ENCODE data around the gene ZNF620. TPM values are rescaled to one million over a fixed set of nuclear protein-coding genes. Genes with fewer than 3 reads are reported as not detected.

ZNF620 gene
- total RNA-seq, 1 experiment from 2014 or later: 2.5 TPM

GRCh38 chr3:40487172-40487571, 18.7 kb upstream of the ZNF620 start:
- H3K4me3 ChIP-seq (ENCODE audit: low read length): no peak overlapping the region
- H2AFZ ChIP-seq (ENCODE audit: low read length): no peak overlapping the region
- intact Hi-C loops (cut with micrococcal nuclease): no loop called here
- H3K79me2 ChIP-seq (ENCODE audit: low read length): no peaks in the 10 kb centered on the region
- CTCF ChIA-PET: no interaction called here
- POLR2A ChIA-PET (ENCODE audit: unreplicated experiment): no interaction called here
- H3K9me2 ChIP-seq (replicated peaks; ENCODE audit: low read length): no peaks in the 10 kb centered on the region
- DNase-seq (no peak), ATAC-seq (no peak)
- no peaks in the 10 kb centered on the region for H3F3A ChIP-seq (ENCODE audit: low read length, unreplicated experiment)
- peaks cover 29% of the 10 kb centered on the region for H3K36me3 ChIP-seq (ENCODE audit: low read depth, low read length)
- TF ChIP-seq CTCF (conservative IDR thresholded peaks at IDR 0.05; ENCODE audit: low read depth, low read length) (no peak), EZH2 (IDR thresholded peaks at IDR 0.05; ENCODE audit: low read length, unreplicated experiment) (no peak), EZH2phosphoT487 (IDR thresholded peaks at IDR 0.05; ENCODE audit: borderline replicate concordance, low read length) (no peak)
- no peaks in the 10 kb centered on the region for H4K20me1 ChIP-seq (ENCODE audit: low read length)
- H3K4me1 ChIP-seq (ENCODE audit: insufficient read depth, low read length): no peaks in the 10 kb centered on the region
- H3K9ac ChIP-seq (ENCODE audit: low read length): no peak overlapping the region
- no peak overlapping the region for H3K4me2 ChIP-seq (ENCODE audit: low read length)
- H3K27me3 ChIP-seq (ENCODE audit: low read length): no peaks in the 10 kb centered on the region
- BruUV-seq (replicated peaks): no TSS peak
- H3K9me3 ChIP-seq (ENCODE audit: low read length): 0 out of 2 replicates have a peak, but pooled peaks cover 8% of the 10 kb centered on the region
- H3K27ac ChIP-seq (ENCODE audit: low read length): no peak overlapping the region

- CTCF ChIA-PET: no interaction called here
- H3K4me2 ChIP-seq (ENCODE audit: low read length): no peak overlapping the region
- POLR2A ChIA-PET (ENCODE audit: unreplicated experiment): no interaction called here
These were observed 14.9 kb upstream of the ZNF620 start for GRCh38 chr3:40490916-40491315.

GRCh38 chr3:40494698-40495097, 11.1 kb upstream of the ZNF620 start:
- H3K27me3 ChIP-seq (ENCODE audit: low read length): no peaks in the 10 kb centered on the region
- no peaks in the 10 kb centered on the region for H3K9me3 ChIP-seq (ENCODE audit: low read length)
- no peak overlapping the region for H3K4me3 ChIP-seq (ENCODE audit: low read length)
- ChIA-PET CTCF (no interaction called here), POLR2A (ENCODE audit: unreplicated experiment) (no interaction called here)
- no peak overlapping the region for H2AFZ ChIP-seq (ENCODE audit: low read length)
- no peak for DNase-seq
- H3F3A ChIP-seq (ENCODE audit: low read length, unreplicated experiment): no peaks in the 10 kb centered on the region
- H3K79me2 ChIP-seq (ENCODE audit: low read length): no peaks in the 10 kb centered on the region
- no peak for TF ChIP-seq CTCF (conservative IDR thresholded peaks at IDR 0.05; ENCODE audit: low read depth, low read length)
- TF ChIP-seq EZH2phosphoT487 (IDR thresholded peaks at IDR 0.05; ENCODE audit: borderline replicate concordance, low read length): no peak
- TF ChIP-seq EZH2 (IDR thresholded peaks at IDR 0.05; ENCODE audit: low read length, unreplicated experiment): no peak
- intact Hi-C loops (cut with micrococcal nuclease): no loop called here
- H3K9ac ChIP-seq (ENCODE audit: low read length): no peak overlapping the region
- no TSS peak for BruUV-seq (replicated peaks)
- no peaks in the 10 kb centered on the region for H3K36me3 ChIP-seq (ENCODE audit: low read depth, low read length)
- no peaks in the 10 kb centered on the region for H3K9me2 ChIP-seq (replicated peaks; ENCODE audit: low read length)
- H3K4me2 ChIP-seq (ENCODE audit: low read length): no peak overlapping the region
- no peak overlapping the region for H3K27ac ChIP-seq (ENCODE audit: low read length)
- no peak for ATAC-seq
- H3K4me1 ChIP-seq (ENCODE audit: insufficient read depth, low read length): no peaks in the 10 kb centered on the region
- H4K20me1 ChIP-seq (ENCODE audit: low read length): no peaks in the 10 kb centered on the region

More at GRCh38 chr3:40490916-40491315, 14.9 kb upstream of the ZNF620 start:
- no peak overlapping the region for H2AFZ ChIP-seq (ENCODE audit: low read length)
- no peaks in the 10 kb centered on the region for H3F3A ChIP-seq (ENCODE audit: low read length, unreplicated experiment)
- H3K36me3 ChIP-seq (ENCODE audit: low read depth, low read length): peaks cover 23% of the 10 kb centered on the region
- no peak overlapping the region for H3K27ac ChIP-seq (ENCODE audit: low read length)
- intact Hi-C loops (cut with micrococcal nuclease): no loop called here
- H3K9me3 ChIP-seq (ENCODE audit: low read length): 0 out of 2 replicates have a peak, but pooled peaks cover 8% of the 10 kb centered on the region
- H3K4me1 ChIP-seq (ENCODE audit: insufficient read depth, low read length): no peaks in the 10 kb centered on the region
- ATAC-seq (no peak), DNase-seq (no peak)
- no peaks in the 10 kb centered on the region for H3K27me3 ChIP-seq (ENCODE audit: low read length)
- H3K79me2 ChIP-seq (ENCODE audit: low read length): no peaks in the 10 kb centered on the region
- no peaks in the 10 kb centered on the region for H3K9me2 ChIP-seq (replicated peaks; ENCODE audit: low read length)
- no peak overlapping the region for H3K9ac ChIP-seq (ENCODE audit: low read length)
- TF ChIP-seq EZH2phosphoT487 (IDR thresholded peaks at IDR 0.05; ENCODE audit: borderline replicate concordance, low read length): no peak
- H4K20me1 ChIP-seq (ENCODE audit: low read length): no peaks in the 10 kb centered on the region
- H3K4me3 ChIP-seq (ENCODE audit: low read length): no peak overlapping the region
- no TSS peak for BruUV-seq (replicated peaks)
